PFSK-1 (cell line): ENCODE results near the gene PPP2R5C.

ENCODE experiments used
- FOXP2 ChIP-seq: optimal IDR thresholded peaks from 2 replicates; pipeline ENCODE3; 2011; ENCODE audit warnings: borderline replicate concordance, control low read depth, inconsistent platforms; ENCODE audit not compliant: insufficient read depth; ENCODE audit errors: extremely low read length, extremely low read depth
- POLR2AphosphoS5 ChIP-seq: IDR thresholded peaks from 2 replicates; pipeline ENCODE4 v1.6.1; 2012; ENCODE audit warnings: low read depth, mild to moderate bottlenecking, control low read depth, low read length, moderate library complexity
- SIN3A ChIP-seq: IDR thresholded peaks from 2 replicates; pipeline ENCODE4 v1.6.1; 2012; ENCODE audit warnings: mild to moderate bottlenecking, low read length, moderate library complexity, borderline replicate concordance; ENCODE audit not compliant: insufficient read depth
- TAF1 ChIP-seq: IDR thresholded peaks from 2 replicates; pipeline ENCODE4 v1.6.1; 2012; ENCODE audit warnings: low read length, control low read depth, borderline replicate concordance; ENCODE audit not compliant: insufficient read depth
- TF ChIP-seq, protein P1 (sequence below), 2 experiments: IDR thresholded peaks; 2 replicates each; pipeline versions ENCODE4 v1.6.1 to v1.8.0; 2011 to 2012; ENCODE audit warnings: low read depth in 2 of 2, low read length in 2 of 2, control low read depth in 1 of 2, inconsistent platforms in 1 of 2, mild to moderate bottlenecking in 1 of 2, moderate library complexity in 1 of 2; ENCODE audit not compliant: insufficient read depth in 1 of 2

PPP2R5C gene

GRCh38 chr14:101840649-101841369, 79.3 kb downstream of the PPP2R5C start:
- TF ChIP-seq POLR2AphosphoS5 = no peak
- TF ChIP-seq FOXP2 = no peak
- no peak for TF ChIP-seq SIN3A
- no peak for TF ChIP-seq TAF1
- TF ChIP-seq, protein P1, sequence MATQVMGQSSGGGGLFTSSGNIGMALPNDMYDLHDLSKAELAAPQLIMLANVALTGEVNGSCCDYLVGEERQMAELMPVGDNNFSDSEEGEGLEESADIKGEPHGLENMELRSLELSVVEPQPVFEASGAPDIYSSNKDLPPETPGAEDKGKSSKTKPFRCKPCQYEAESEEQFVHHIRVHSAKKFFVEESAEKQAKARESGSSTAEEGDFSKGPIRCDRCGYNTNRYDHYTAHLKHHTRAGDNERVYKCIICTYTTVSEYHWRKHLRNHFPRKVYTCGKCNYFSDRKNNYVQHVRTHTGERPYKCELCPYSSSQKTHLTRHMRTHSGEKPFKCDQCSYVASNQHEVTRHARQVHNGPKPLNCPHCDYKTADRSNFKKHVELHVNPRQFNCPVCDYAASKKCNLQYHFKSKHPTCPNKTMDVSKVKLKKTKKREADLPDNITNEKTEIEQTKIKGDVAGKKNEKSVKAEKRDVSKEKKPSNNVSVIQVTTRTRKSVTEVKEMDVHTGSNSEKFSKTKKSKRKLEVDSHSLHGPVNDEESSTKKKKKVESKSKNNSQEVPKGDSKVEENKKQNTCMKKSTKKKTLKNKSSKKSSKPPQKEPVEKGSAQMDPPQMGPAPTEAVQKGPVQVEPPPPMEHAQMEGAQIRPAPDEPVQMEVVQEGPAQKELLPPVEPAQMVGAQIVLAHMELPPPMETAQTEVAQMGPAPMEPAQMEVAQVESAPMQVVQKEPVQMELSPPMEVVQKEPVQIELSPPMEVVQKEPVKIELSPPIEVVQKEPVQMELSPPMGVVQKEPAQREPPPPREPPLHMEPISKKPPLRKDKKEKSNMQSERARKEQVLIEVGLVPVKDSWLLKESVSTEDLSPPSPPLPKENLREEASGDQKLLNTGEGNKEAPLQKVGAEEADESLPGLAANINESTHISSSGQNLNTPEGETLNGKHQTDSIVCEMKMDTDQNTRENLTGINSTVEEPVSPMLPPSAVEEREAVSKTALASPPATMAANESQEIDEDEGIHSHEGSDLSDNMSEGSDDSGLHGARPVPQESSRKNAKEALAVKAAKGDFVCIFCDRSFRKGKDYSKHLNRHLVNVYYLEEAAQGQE (IDR thresholded peaks at IDR 0.05; ENCODE audit: insufficient read depth in 1 of 2, low read depth in 2 of 2, low read length in 2 of 2) = no peak

DNA sequence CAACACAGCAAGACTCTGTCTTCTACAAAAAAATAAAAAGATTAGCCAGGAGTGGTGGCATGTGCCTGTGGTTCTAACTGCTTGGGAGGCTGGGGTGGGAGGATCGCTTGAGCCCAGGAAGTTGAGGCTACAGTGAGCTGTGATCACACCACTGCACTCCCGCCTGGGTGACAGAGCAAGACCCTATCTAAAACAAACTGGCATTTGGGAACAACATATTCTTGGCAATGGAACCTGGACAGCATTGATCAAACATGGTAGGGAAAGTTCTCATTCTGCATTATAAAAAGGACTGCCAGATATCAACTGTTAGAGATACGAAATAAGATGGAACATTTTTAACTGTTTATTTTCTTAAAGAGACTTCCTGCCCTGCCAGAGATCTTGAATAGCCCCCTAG, 81.5 kb downstream of the PPP2R5C start:
- TF ChIP-seq, protein P1 (IDR thresholded peaks at IDR 0.05; ENCODE audit: insufficient read depth in 1 of 2, low read depth in 2 of 2, low read length in 2 of 2) = no peak
- TF ChIP-seq TAF1 (no peak), POLR2AphosphoS5 (no peak), FOXP2 (no peak), SIN3A (no peak)

GRCh38 chr14:101843665-101844064, 82.2 kb downstream of the PPP2R5C start:
- no peak for TF ChIP-seq POLR2AphosphoS5
- TF ChIP-seq, protein P1 (IDR thresholded peaks at IDR 0.05; ENCODE audit: insufficient read depth in 1 of 2, low read depth in 2 of 2, low read length in 2 of 2) = no peak
- no peak for TF ChIP-seq FOXP2
- TF ChIP-seq TAF1 = no peak
- no peak for TF ChIP-seq SIN3A

DNA sequence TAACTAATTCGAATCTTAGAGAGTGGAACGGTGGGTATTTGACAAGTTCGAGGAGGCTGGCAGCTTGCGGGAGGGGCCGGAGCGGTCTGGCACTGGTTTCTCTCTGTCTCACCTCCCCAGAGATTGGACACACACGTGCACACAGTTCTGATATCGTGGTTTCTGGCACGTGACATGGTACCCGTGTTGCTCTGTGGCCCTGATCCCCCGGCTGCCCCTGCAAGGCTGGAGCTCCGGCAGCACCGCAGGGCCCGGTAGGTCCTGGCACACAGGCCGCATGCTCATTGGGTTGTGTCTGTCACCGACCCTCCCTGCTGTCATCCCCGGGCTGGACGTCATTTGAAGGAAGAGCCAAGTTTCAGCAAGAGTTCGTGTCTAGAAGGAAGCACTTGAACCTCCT, 82.7 kb downstream of the PPP2R5C start:
- TF ChIP-seq POLR2AphosphoS5 = no peak
- TF ChIP-seq, protein P1 (IDR thresholded peaks at IDR 0.05; ENCODE audit: insufficient read depth in 1 of 2, low read depth in 2 of 2, low read length in 2 of 2) = no peak
- no peak for TF ChIP-seq SIN3A
- TF ChIP-seq TAF1 = no peak
- no peak for TF ChIP-seq FOXP2

DNA sequence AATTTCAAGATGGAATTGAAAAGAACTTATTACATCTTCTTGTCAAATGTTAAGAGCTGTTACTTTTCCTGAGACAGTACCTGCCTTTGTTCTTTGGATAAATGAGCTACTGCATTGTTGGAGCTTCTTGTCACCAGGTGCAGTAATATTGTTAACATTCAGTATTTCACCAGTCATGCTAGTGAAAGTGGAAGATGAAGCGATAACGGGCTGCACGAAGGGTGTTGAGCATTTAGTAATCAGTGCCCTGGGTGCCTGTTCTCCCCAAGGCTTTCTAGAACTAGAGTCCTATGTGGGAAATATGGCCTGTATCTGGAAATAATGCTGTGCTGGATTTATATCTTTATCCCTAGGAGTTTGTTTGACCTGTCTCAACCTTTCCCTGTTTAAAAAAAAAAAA, 83.2 kb downstream of the PPP2R5C start:
- TF ChIP-seq SIN3A (no peak), FOXP2 (no peak), POLR2AphosphoS5 (no peak), TAF1 (no peak)
- TF ChIP-seq, protein P1 (IDR thresholded peaks at IDR 0.05; ENCODE audit: insufficient read depth in 1 of 2, low read depth in 2 of 2, low read length in 2 of 2) = no peak
